Activated effector memory CD4-positive, alpha-beta T cell treated with Interleukin-2 at 50 U/mL for 16 hours (primary cell): ENCODE data around the gene KLHDC3.
A peak's percentile ranks its signal among the peaks of the same experiment; 100 is the strongest.

Source experiments
- DNase-seq: peaks from one replicate; pipeline ENCODE4 v3.0.0-alpha.2; 2020

The KLHDC3 gene

GRCh38 chr6:43059168-43060033, 45.4 kb downstream of the KLHDC3 start, which contains the start of the genes KLC4 and MRPL2:
Gene KLC4, plus strand, starts transcription at chr6:43059631. Its CDS starts 1,705 bp downstream, at chr6:43061336.
Gene MRPL2, minus strand, starts transcription at chr6:43059434. Its CDS starts 53 bp downstream, at chr6:43059381.
- DNase-seq, result peak; percentile 96

- DNase-seq, result no peak
These were observed 46.1 kb downstream of the KLHDC3 start for GRCh38 chr6:43060034-43060754.

GRCh38 chr6:43060755-43061633, 46.9 kb downstream of the KLHDC3 start:
- no peak for DNase-seq

- DNase-seq, result no peak
These were observed 47.8 kb downstream of the KLHDC3 start for GRCh38 chr6:43061861-43062260.

GRCh38 chr6:43062818-43063217, 48.8 kb downstream of the KLHDC3 start:
- no peak for DNase-seq

GRCh38 chr6:43070028-43070632, 56.1 kb downstream of the KLHDC3 start:
- no peak for DNase-seq
